Activated CD4-positive, alpha-beta T cell treated with anti-CD3 and anti-CD28 coated beads for 36 hours (primary cell): ENCODE data around the gene RANBP3. TPM values are rescaled to one million over a fixed set of nuclear protein-coding genes. Genes with fewer than 3 reads are reported as not detected.

Experiments used
- ATAC-seq: fragments of 200-7000 bp; cut with Tn5 transposase; one replicate; pipeline ENCODE4 v1.10.0; 2021; ENCODE audit warnings: mild to moderate bottlenecking, moderate library complexity
- CTCF ChIA-PET: fragments of 350-600 bp; sonication (Branson Sonifier 250); formaldehyde crosslinking; loops from one replicate; lab custom pipeline; 2021; ENCODE audit warnings: antibody characterized with exemption; lab: Charles Lee
- POLR2A ChIA-PET: fragments of 350-600 bp; sonication (Branson Sonifier 250); formaldehyde crosslinking; loops from one replicate; lab custom pipeline; 2021; ENCODE audit warnings: antibody characterized with exemption, inconsistent platforms; lab: Charles Lee
- DNase-seq: peaks from one replicate; pipeline ENCODE4 v3.0.0-alpha.2; 2020
- H3K27ac Mint-ChIP-seq: one replicate; pipeline ENCODE4 v1.8.0; 2021; ENCODE audit warnings: mixed read lengths
- H3K27me3 Mint-ChIP-seq: one replicate; pipeline ENCODE4 v1.8.0; 2021; ENCODE audit warnings: mixed read lengths
- H3K36me3 Mint-ChIP-seq: one replicate; pipeline ENCODE4 v1.8.0; 2021; ENCODE audit warnings: low read depth, mixed read lengths
- H3K4me1 Mint-ChIP-seq: one replicate; pipeline ENCODE4 v1.8.0; 2021; ENCODE audit warnings: mixed read lengths
- H3K4me3 Mint-ChIP-seq: one replicate; pipeline ENCODE4 v1.8.0; 2021; ENCODE audit warnings: mild to moderate bottlenecking, moderate library complexity, mixed read lengths
- H3K9me3 Mint-ChIP-seq: one replicate; pipeline ENCODE4 v1.8.0; 2021; ENCODE audit warnings: low read depth, mixed read lengths
- intact Hi-C, 2 experiments: fragments of 100-400 bp; cut with DNase I in 1 of 2; cut with micrococcal nuclease in 1 of 2; formaldehyde crosslinking; loops; one replicate each; pipeline versions ENCODE4 v1.14.2 to v1.15.1; 2022 to 2024; cut with DNase I, micrococcal nuclease
- total RNA-seq, 2 experiments: library from RNA; stranded (reverse); gene quantifications; one replicate each; pipeline ENCODE4 v1.2.3, GENCODE V29; 2021

RANBP3 gene
- total RNA-seq, 2 experiments from 2014 or later = 85.5 to 103 TPM

GRCh38 chr19:5957170-5957569, 20.8 kb downstream of the RANBP3 start:
- Mint-ChIP-seq H3K27ac (no peak overlapping the region), H3K36me3 (peaks cover 19% of the 10 kb centered on the region), H3K27me3 (no peaks in the 10 kb centered on the region), H3K9me3 (no peaks in the 10 kb centered on the region), H3K4me1 (peaks cover 92% of the 10 kb centered on the region), H3K4me3 (no peak overlapping the region)
- CTCF ChIA-PET = interaction anchor here (0.5 to 2.7 kb wide), 3 partner anchors 11 to 44 kb away, joined by 3 to 16 read pairs (median 3); no protein-coding TSS in a partner anchor
- no peak for ATAC-seq
- no peak for DNase-seq
- POLR2A ChIA-PET = no interaction called here
- intact Hi-C loops = no loop called here

- Mint-ChIP-seq H3K4me3 (no peak overlapping the region), H3K9me3 (no peaks in the 10 kb centered on the region), H3K27ac (peak overlapping the region; percentile 22), H3K36me3 (peaks cover 22% of the 10 kb centered on the region), H3K27me3 (no peaks in the 10 kb centered on the region), H3K4me1 (peaks cover 92% of the 10 kb centered on the region)
- intact Hi-C loops = no loop called here
- DNase-seq (no peak), ATAC-seq (no peak)
- CTCF ChIA-PET = interaction anchor here (0.5 to 2.7 kb wide), 3 partner anchors 11 to 25 kb away, joined by 3 to 16 read pairs (median 3); partner anchors contain the start of gene RANBP3
- POLR2A ChIA-PET = no interaction called here
Measured at GRCh38 chr19:5956728-5957127, 21.2 kb downstream of the RANBP3 start.

GRCh38 chr19:5956323-5956722, 21.6 kb downstream of the RANBP3 start:
- intact Hi-C loops = no loop called here
- ChIA-PET POLR2A (no interaction called here), CTCF (interaction anchor here (0.7 to 2.7 kb wide), 3 partner anchors 12 to 50 kb away, joined by 3 to 16 read pairs (median 5); partner anchors contain the start of gene RANBP3)
- H3K27ac Mint-ChIP-seq = peak overlapping the region; percentile 30
- peaks cover 93% of the 10 kb centered on the region for H3K4me1 Mint-ChIP-seq
- ATAC-seq (no peak), DNase-seq (no peak)
- no peak overlapping the region for H3K4me3 Mint-ChIP-seq
- H3K9me3 Mint-ChIP-seq = no peaks in the 10 kb centered on the region
- no peaks in the 10 kb centered on the region for H3K27me3 Mint-ChIP-seq
- peaks cover 25% of the 10 kb centered on the region for H3K36me3 Mint-ChIP-seq

GRCh38 chr19:5955636-5955935, 22.4 kb downstream of the RANBP3 start:
- no peak for ATAC-seq
- no peak overlapping the region for H3K4me3 Mint-ChIP-seq
- no peak for DNase-seq
- peaks cover 30% of the 10 kb centered on the region for H3K36me3 Mint-ChIP-seq
- no peaks in the 10 kb centered on the region for H3K9me3 Mint-ChIP-seq
- ChIA-PET CTCF (interaction anchor here (0.8 to 7.9 kb wide), 4 partner anchors 12 to 329 kb away, joined by 3 to 54 read pairs (median 10); no protein-coding TSS in a partner anchor), POLR2A (no interaction called here)
- H3K27ac Mint-ChIP-seq = peak overlapping the region; percentile 67
- intact Hi-C loops = no loop called here
- peaks cover 93% of the 10 kb centered on the region for H3K4me1 Mint-ChIP-seq
- H3K27me3 Mint-ChIP-seq = no peaks in the 10 kb centered on the region

GRCh38 chr19:5954293-5954692, 23.6 kb downstream of the RANBP3 start:
- POLR2A ChIA-PET = no interaction called here
- intact Hi-C loops = loop anchor here (5.0 kb wide), 2 partner anchors 47 to 232 kb away; partner anchors contain the start of genes CATSPERD (in 1 of the 2) and LONP1 (in 1 of the 2)
- peaks cover 93% of the 10 kb centered on the region for H3K4me1 Mint-ChIP-seq

GRCh38 chr19:5953680-5954213, 24.2 kb downstream of the RANBP3 start:
- H3K27me3 Mint-ChIP-seq = no peaks in the 10 kb centered on the region
- peak overlapping the region; percentile 53 for H3K4me3 Mint-ChIP-seq
- ChIA-PET CTCF (interaction anchor here (1.5 to 7.9 kb wide), 2 partner anchors 10 to 14 kb away, joined by 5 to 54 read pairs; no protein-coding TSS in a partner anchor), POLR2A (no interaction called here)
- H3K27ac Mint-ChIP-seq = peak overlapping the region; percentile 98
- DNase-seq (peak; percentile 72), ATAC-seq (peak; percentile 35)
- intact Hi-C loops = loop anchor here (1.0 to 5.0 kb wide), 7 partner anchors 9 to 231 kb away; partner anchors contain the start of genes CATSPERD (in 1 of the 2), DUS3L (in 1 of the 2), LONP1 (in 1 of the 2) and RANBP3 (in 1 of the 2)
- H3K36me3 Mint-ChIP-seq = peaks cover 32% of the 10 kb centered on the region
- H3K4me1 Mint-ChIP-seq = peaks cover 93% of the 10 kb centered on the region
- no peaks in the 10 kb centered on the region for H3K9me3 Mint-ChIP-seq

More at GRCh38 chr19:5954293-5954692, 23.6 kb downstream of the RANBP3 start:
- no peaks in the 10 kb centered on the region for H3K9me3 Mint-ChIP-seq
- DNase-seq (no peak), ATAC-seq (no peak)
- peaks cover 32% of the 10 kb centered on the region for H3K36me3 Mint-ChIP-seq
- H3K27ac Mint-ChIP-seq = peak overlapping the region; percentile 98
- H3K27me3 Mint-ChIP-seq = no peaks in the 10 kb centered on the region
- H3K4me3 Mint-ChIP-seq = peak overlapping the region; percentile 53
- CTCF ChIA-PET = interaction anchor here (0.7 to 7.9 kb wide), 4 partner anchors 11 to 1416 kb away, joined by 3 to 54 read pairs (median 4); no protein-coding TSS in a partner anchor

GRCh38 chr19:5953030-5953589, 24.8 kb downstream of the RANBP3 start:
- ChIA-PET CTCF (interaction anchor here (1.5 to 7.9 kb wide), 2 partner anchors 10 to 14 kb away, joined by 5 to 54 read pairs; no protein-coding TSS in a partner anchor), POLR2A (interaction anchor here (0.7 kb wide), 1 partner anchor 22 kb away, joined by 3 read pairs; no protein-coding TSS in a partner anchor)
- intact Hi-C loops = loop anchor here (1.0 to 5.0 kb wide), 7 partner anchors 9 to 231 kb away; partner anchors contain the start of genes CATSPERD (in 1 of the 2), DUS3L (in 1 of the 2), LONP1 (in 1 of the 2) and RANBP3 (in 1 of the 2)
- peak overlapping the region; percentile 53 for H3K4me3 Mint-ChIP-seq
- no peaks in the 10 kb centered on the region for H3K27me3 Mint-ChIP-seq
- H3K36me3 Mint-ChIP-seq = peaks cover 35% of the 10 kb centered on the region
- peak overlapping the region; percentile 98 for H3K27ac Mint-ChIP-seq
- H3K4me1 Mint-ChIP-seq = peaks cover 95% of the 10 kb centered on the region
- H3K9me3 Mint-ChIP-seq = no peaks in the 10 kb centered on the region
- ATAC-seq (peak; percentile 16), DNase-seq (peak; percentile 41)

GRCh38 chr19:5952193-5953029, 25.5 kb downstream of the RANBP3 start:
- CTCF ChIA-PET = interaction anchor here (1.3 to 7.9 kb wide), 4 partner anchors 9 to 70 kb away, joined by 5 to 54 read pairs (median 6); no protein-coding TSS in a partner anchor
- peaks cover 36% of the 10 kb centered on the region for H3K36me3 Mint-ChIP-seq
- DNase-seq (no peak), ATAC-seq (no peak)
- H3K27me3 Mint-ChIP-seq = no peaks in the 10 kb centered on the region
- peak overlapping the region; percentile 98 for H3K27ac Mint-ChIP-seq
- no peaks in the 10 kb centered on the region for H3K9me3 Mint-ChIP-seq
- intact Hi-C loops = loop anchor here (1.0 to 5.0 kb wide), 7 partner anchors 10 to 230 kb away; partner anchors contain the start of genes CATSPERD (in 1 of the 2), DUS3L (in 1 of the 2), LONP1 (in 1 of the 2) and RANBP3 (in 1 of the 2)
- H3K4me3 Mint-ChIP-seq = no peak overlapping the region
- POLR2A ChIA-PET = interaction anchor here (0.5 to 1.0 kb wide), 3 partner anchors 22 to 232 kb away, joined by 3 read pairs; partner anchors contain the start of gene CATSPERD
- peaks cover 94% of the 10 kb centered on the region for H3K4me1 Mint-ChIP-seq

- CTCF ChIA-PET = interaction anchor here (0.7 to 7.9 kb wide), 5 partner anchors 11 to 71 kb away, joined by 4 to 54 read pairs (median 6); no protein-coding TSS in a partner anchor
- peak overlapping the region; percentile 98 for H3K27ac Mint-ChIP-seq
- POLR2A ChIA-PET = interaction anchor here (0.6 to 1.0 kb wide), 2 partner anchors 30 to 231 kb away, joined by 3 read pairs; partner anchors contain the start of gene CATSPERD
- H3K36me3 Mint-ChIP-seq = peaks cover 36% of the 10 kb centered on the region
- H3K4me1 Mint-ChIP-seq = peaks cover 88% of the 10 kb centered on the region
- ATAC-seq = no peak
- H3K9me3 Mint-ChIP-seq = no peaks in the 10 kb centered on the region
- H3K27me3 Mint-ChIP-seq = no peaks in the 10 kb centered on the region
- no peak overlapping the region for H3K4me3 Mint-ChIP-seq
- intact Hi-C loops = loop anchor here (5.0 kb wide), 2 partner anchors 44 to 229 kb away; partner anchors contain the start of genes CATSPERD (in 1 of the 2) and LONP1 (in 1 of the 2)
- no peak for DNase-seq
Measured at GRCh38 chr19:5951338-5951861, 26.5 kb downstream of the RANBP3 start.

GRCh38 chr19:5950741-5951140, 27.2 kb downstream of the RANBP3 start:
- POLR2A ChIA-PET = no interaction called here
- no peak for DNase-seq
- Mint-ChIP-seq H3K36me3 (peaks cover 36% of the 10 kb centered on the region), H3K27ac (peak overlapping the region; percentile 98), H3K4me3 (no peak overlapping the region), H3K4me1 (peaks cover 82% of the 10 kb centered on the region), H3K27me3 (no peaks in the 10 kb centered on the region), H3K9me3 (no peaks in the 10 kb centered on the region)
- intact Hi-C loops = loop anchor here (5.0 kb wide), 2 partner anchors 43 to 228 kb away; partner anchors contain the start of genes CATSPERD (in 1 of the 2) and LONP1 (in 1 of the 2)
- ATAC-seq = no peak
- CTCF ChIA-PET = interaction anchor here (0.7 to 7.9 kb wide), 5 partner anchors 10 to 72 kb away, joined by 4 to 54 read pairs (median 6); no protein-coding TSS in a partner anchor
